ENCODE results near the gene SH2D5. TPM values are rescaled to one million over a fixed set of nuclear protein-coding genes. Genes with fewer than 3 reads are reported as not detected.
A peak's percentile ranks its signal among the peaks of the same experiment; 100 is the strongest.

The SH2D5 gene
- total RNA-seq (under 1 TPM; 0.13 to 0.24 TPM), polyA plus RNA-seq (not detected)

DNA sequence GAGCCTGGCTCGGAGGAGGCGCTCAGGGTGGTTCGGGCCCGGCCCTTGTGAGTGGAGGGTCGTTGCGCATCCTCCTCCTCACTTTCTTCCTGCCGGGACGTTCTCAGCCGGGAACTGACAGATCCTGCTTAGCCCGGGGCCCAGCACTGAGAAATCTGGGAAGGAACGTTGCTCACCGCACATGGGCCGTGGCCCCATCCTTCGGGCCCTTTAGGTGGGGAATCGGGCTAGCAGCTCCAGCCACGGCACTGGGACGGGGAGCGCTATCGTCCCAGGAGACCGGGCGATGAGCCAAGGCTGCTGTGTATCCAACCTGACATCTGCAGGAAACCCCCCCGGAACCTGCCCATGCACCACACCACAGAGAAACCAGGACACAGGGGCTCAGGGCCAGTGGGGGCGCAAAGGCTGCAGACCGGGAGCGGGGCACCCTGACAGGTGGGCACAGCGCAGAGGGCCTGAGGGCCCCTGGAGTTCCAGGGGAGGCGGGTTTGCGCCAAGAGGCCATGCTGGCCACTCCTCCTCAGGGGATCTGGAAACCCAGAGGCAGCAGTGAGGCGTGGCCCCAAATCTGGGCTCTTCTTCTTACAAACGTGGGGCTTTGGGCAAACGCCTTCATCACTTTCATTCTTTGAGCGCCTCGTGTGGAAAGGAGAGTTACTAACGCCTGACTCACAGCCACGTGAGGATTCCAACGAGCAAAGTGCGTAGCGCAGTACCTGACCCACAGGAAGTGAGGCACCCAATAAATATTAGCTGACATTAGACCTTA, at the start of gene SH2D5:
Gene SH2D5, minus strand, starts transcription at position 116 of the 772 bp plus-strand sequence. CDS start 4,659 bp downstream, outside the sequence.
- Mint-ChIP-seq H3K4me1 (peaks cover 14 to 39% (median 21%) of the 10 kb centered on the region in 3 donors), H3K4me3 (peak within 1 kb of the TSS; percentile 81 to 93 (median 85)), H3K9me3 (no peaks in the 10 kb centered on the region), H3K27ac (peak within 1 kb of the TSS in 7 of 8 donors; percentile 1 to 92 (median 68)), H3K36me3 (peaks cover 0 to 9% (median 0%) of the 10 kb centered on the region in 3 donors), H3K27me3 (peaks cover 0 to 9% of the 10 kb centered on the region in 2 donors)
- Histone ChIP-seq H3K4me3 (ENCODE audit: low read length) (peak within 1 kb of the TSS; percentile 83), H3K27ac (ENCODE audit: low read depth, low read length) (no peak within 1 kb of the TSS), H3K4me1 (ENCODE audit: insufficient read depth, low read length) (peaks cover 17% of the 10 kb centered on the region), H3K27me3 (ENCODE audit: insufficient read depth, low read length, poor library complexity, severe bottlenecking) (peaks cover 8% of the 10 kb centered on the region), H3K9me3 (ENCODE audit: low read length) (no peaks in the 10 kb centered on the region), H3K36me3 (ENCODE audit: insufficient read depth, low read length) (no peaks in the 10 kb centered on the region)
- POLR2A ChIA-PET, result interaction anchor here (1.1 to 2.3 kb wide), 2 partner anchors 54 to 99 kb away, joined by 3 to 13 read pairs; partner anchors contain the start of gene HP1BP3
- CTCF ChIA-PET, result interaction anchor here (0.8 to 4.0 kb wide), 5 partner anchors 16 to 40 kb away, joined by 3 to 15 read pairs (median 3); no protein-coding TSS in a partner anchor
- peak; percentile 52 to 83 (median 54) for DNase-seq

GRCh38 chr1:20775700-20776099, 43.2 kb upstream of the SH2D5 start:
- H3K36me3 Mint-ChIP-seq, result peaks cover 4 to 77% (median 20%) of the 10 kb centered on the region in 3 donors
- no peaks in the 10 kb centered on the region for H3K27me3 Mint-ChIP-seq
- H3K4me3 Mint-ChIP-seq, result no peak overlapping the region
- H3K4me1 Mint-ChIP-seq, result peaks cover 35 to 44% (median 43%) of the 10 kb centered on the region in 3 donors
- no peaks in the 10 kb centered on the region for H3K9me3 ChIP-seq (ENCODE audit: low read length)
- H3K9me3 Mint-ChIP-seq, result no peaks in the 10 kb centered on the region
- no peak for DNase-seq
- H3K4me1 ChIP-seq (ENCODE audit: insufficient read depth, low read length), result peaks cover 15% of the 10 kb centered on the region
- no peaks in the 10 kb centered on the region for H3K27me3 ChIP-seq (ENCODE audit: insufficient read depth, low read length, poor library complexity, severe bottlenecking)
- peaks cover 66% of the 10 kb centered on the region for H3K36me3 ChIP-seq (ENCODE audit: insufficient read depth, low read length)
- CTCF ChIA-PET, result interaction anchor here (1.6 kb wide), 1 partner anchor 10 kb away, joined by 3 read pairs; no protein-coding TSS in a partner anchor
- no peak overlapping the region for H3K27ac ChIP-seq (ENCODE audit: low read depth, low read length)
- no peak overlapping the region for H3K4me3 ChIP-seq (ENCODE audit: low read length)
- H3K27ac Mint-ChIP-seq, result peak overlapping the region in 1 of 8 donors; percentile 24
- POLR2A ChIA-PET, result interaction anchor here (0.7 kb wide), 1 partner anchor 592 kb away, joined by 4 read pairs; no protein-coding TSS in a partner anchor

DNA sequence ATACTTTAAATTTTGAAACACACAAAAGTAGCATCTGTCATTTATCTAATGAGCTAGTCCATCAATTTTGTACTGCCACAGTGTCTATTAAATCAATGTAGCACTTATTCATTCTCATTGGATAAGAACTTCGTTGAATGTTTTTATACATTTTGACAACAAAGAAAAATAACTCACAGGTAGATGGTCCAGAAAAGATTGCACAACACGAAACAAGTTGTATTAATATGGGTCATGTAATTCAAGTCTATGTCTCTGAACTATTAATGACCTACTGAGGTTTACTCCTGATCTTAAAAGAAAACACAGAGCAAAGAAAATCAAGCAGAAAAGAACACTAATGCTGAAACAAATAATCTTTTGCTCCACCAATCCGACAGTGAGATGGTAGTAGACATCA, 39.3 kb upstream of the SH2D5 start:
- no peaks in the 10 kb centered on the region for H3K9me3 ChIP-seq (ENCODE audit: low read length)
- Mint-ChIP-seq H3K9me3 (no peaks in the 10 kb centered on the region), H3K27me3 (no peaks in the 10 kb centered on the region), H3K27ac (peak overlapping the region in 2 of 8 donors; percentile 31 to 38), H3K4me3 (no peak overlapping the region), H3K36me3 (peaks cover 4 to 87% (median 19%) of the 10 kb centered on the region in 3 donors), H3K4me1 (peaks cover 13 to 15% (median 15%) of the 10 kb centered on the region in 3 donors)
- no peak for DNase-seq
- no peaks in the 10 kb centered on the region for H3K4me1 ChIP-seq (ENCODE audit: insufficient read depth, low read length)
- CTCF ChIA-PET, result no interaction called here
- POLR2A ChIA-PET, result no interaction called here
- H3K4me3 ChIP-seq (ENCODE audit: low read length), result no peak overlapping the region
- peaks cover 74% of the 10 kb centered on the region for H3K36me3 ChIP-seq (ENCODE audit: insufficient read depth, low read length)
- H3K27ac ChIP-seq (ENCODE audit: low read depth, low read length), result no peak overlapping the region
- no peaks in the 10 kb centered on the region for H3K27me3 ChIP-seq (ENCODE audit: insufficient read depth, low read length, poor library complexity, severe bottlenecking)

GRCh38 chr1:20770314-20771087, 38.0 kb upstream of the SH2D5 start:
- Mint-ChIP-seq H3K36me3 (peaks cover 8 to 89% (median 20%) of the 10 kb centered on the region in 3 donors), H3K4me1 (peaks cover 4 to 6% (median 5%) of the 10 kb centered on the region in 3 donors), H3K27me3 (no peaks in the 10 kb centered on the region), H3K9me3 (no peaks in the 10 kb centered on the region), H3K4me3 (no peak overlapping the region), H3K27ac (no peak overlapping the region)
- ChIA-PET CTCF (no interaction called here), POLR2A (no interaction called here)
- no peaks in the 10 kb centered on the region for H3K9me3 ChIP-seq (ENCODE audit: low read length)
- no peaks in the 10 kb centered on the region for H3K27me3 ChIP-seq (ENCODE audit: insufficient read depth, low read length, poor library complexity, severe bottlenecking)
- no peak overlapping the region for H3K27ac ChIP-seq (ENCODE audit: low read depth, low read length)
- no peak overlapping the region for H3K4me3 ChIP-seq (ENCODE audit: low read length)
- DNase-seq, result no peak
- H3K4me1 ChIP-seq (ENCODE audit: insufficient read depth, low read length), result no peaks in the 10 kb centered on the region
- peaks cover 77% of the 10 kb centered on the region for H3K36me3 ChIP-seq (ENCODE audit: insufficient read depth, low read length)

- H3K27me3 ChIP-seq (ENCODE audit: insufficient read depth, low read length, poor library complexity, severe bottlenecking), result no peaks in the 10 kb centered on the region
- POLR2A ChIA-PET, result interaction anchor here (1.2 kb wide), 1 partner anchor 19 kb away, joined by 5 read pairs; the partner anchor contains the start of gene HP1BP3
- Mint-ChIP-seq H3K36me3 (peaks cover 4 to 93% (median 20%) of the 10 kb centered on the region in 3 donors), H3K27ac (peak overlapping the region in 1 of 8 donors; percentile 80), H3K27me3 (no peaks in the 10 kb centered on the region), H3K4me1 (peaks cover under 1 to 2% (median under 1%) of the 10 kb centered on the region in 3 donors), H3K4me3 (no peak overlapping the region), H3K9me3 (no peaks in the 10 kb centered on the region)
- no peak overlapping the region for H3K4me3 ChIP-seq (ENCODE audit: low read length)
- no peak overlapping the region for H3K27ac ChIP-seq (ENCODE audit: low read depth, low read length)
- DNase-seq, result no peak
- no peaks in the 10 kb centered on the region for H3K4me1 ChIP-seq (ENCODE audit: insufficient read depth, low read length)
- CTCF ChIA-PET, result no interaction called here
- no peaks in the 10 kb centered on the region for H3K9me3 ChIP-seq (ENCODE audit: low read length)
- H3K36me3 ChIP-seq (ENCODE audit: insufficient read depth, low read length), result peaks cover 80% of the 10 kb centered on the region
Measured at GRCh38 chr1:20767271-20767670, 34.8 kb upstream of the SH2D5 start.

GRCh38 chr1:20763417-20763816, 30.9 kb upstream of the SH2D5 start:
- no peak overlapping the region for H3K4me3 Mint-ChIP-seq
- ChIA-PET POLR2A (no interaction called here), CTCF (no interaction called here)
- no peaks in the 10 kb centered on the region for H3K27me3 Mint-ChIP-seq
- Histone ChIP-seq H3K27ac (ENCODE audit: low read depth, low read length) (no peak overlapping the region), H3K36me3 (ENCODE audit: insufficient read depth, low read length) (peaks cover 73% of the 10 kb centered on the region), H3K27me3 (ENCODE audit: insufficient read depth, low read length, poor library complexity, severe bottlenecking) (no peaks in the 10 kb centered on the region), H3K9me3 (ENCODE audit: low read length) (no peaks in the 10 kb centered on the region), H3K4me1 (ENCODE audit: insufficient read depth, low read length) (no peaks in the 10 kb centered on the region), H3K4me3 (ENCODE audit: low read length) (no peak overlapping the region)
- H3K27ac Mint-ChIP-seq, result peak overlapping the region in 1 of 8 donors; percentile 21
- no peaks in the 10 kb centered on the region for H3K9me3 Mint-ChIP-seq
- H3K36me3 Mint-ChIP-seq, result peaks cover 6 to 92% (median 23%) of the 10 kb centered on the region in 3 donors
- DNase-seq, result no peak
- peaks cover 0 to 2% (median 0%) of the 10 kb centered on the region in 3 donors for H3K4me1 Mint-ChIP-seq

GRCh38 chr1:20760322-20760721, 27.8 kb upstream of the SH2D5 start:
- Mint-ChIP-seq H3K36me3 (peaks cover 3 to 88% (median 24%) of the 10 kb centered on the region in 3 donors), H3K27ac (no peak overlapping the region), H3K27me3 (no peaks in the 10 kb centered on the region), H3K9me3 (no peaks in the 10 kb centered on the region), H3K4me1 (peaks cover 0 to 3% (median 2%) of the 10 kb centered on the region in 3 donors), H3K4me3 (no peak overlapping the region)
- ChIA-PET POLR2A (no interaction called here), CTCF (no interaction called here)
- Histone ChIP-seq H3K27ac (ENCODE audit: low read depth, low read length) (no peak overlapping the region), H3K4me3 (ENCODE audit: low read length) (no peak overlapping the region), H3K27me3 (ENCODE audit: insufficient read depth, low read length, poor library complexity, severe bottlenecking) (no peaks in the 10 kb centered on the region), H3K4me1 (ENCODE audit: insufficient read depth, low read length) (no peaks in the 10 kb centered on the region), H3K9me3 (ENCODE audit: low read length) (no peaks in the 10 kb centered on the region), H3K36me3 (ENCODE audit: insufficient read depth, low read length) (peaks cover 60% of the 10 kb centered on the region)
- DNase-seq, result no peak

All from CD8-positive, alpha-beta memory T cell (primary cell).